Cardiac fibroblast (primary cell): ENCODE data around the gene RNU6-1.
A peak's percentile ranks its signal among the peaks of the same experiment; 100 is the strongest.

ENCODE experiments used
- DNase-seq, 2 donors: peaks; one replicate each; pipeline versions ENCODE4 v3.0.0 to v3.0.0-alpha.2; 2010; ENCODE audit warnings: low read depth in 2 of 2
- H3K4me3 ChIP-seq, 2 donors: replicated peaks in 1 of 2; 1 replicate in 1 of 2; 2 replicates in 1 of 2; pipeline ENCODE4 v1.5.1; 2011; ENCODE audit warnings: low read depth in 2 of 2, low read length in 2 of 2, mild to moderate bottlenecking in 2 of 2, moderate library complexity in 1 of 2
- CTCF ChIP-seq: IDR thresholded peaks from one replicate; pipeline ENCODE4 v1.5.1; 2011; ENCODE audit warnings: low read depth, mild to moderate bottlenecking, low read length, inconsistent platforms

RNU6-1 gene

GRCh38 chr15:67841513-67841762, 1.6 kb upstream of the RNU6-1 start:
- peak overlapping the region in 1 of 2 donors; percentile 96 for H3K4me3 ChIP-seq
- DNase-seq, result no peak
- no peak for TF ChIP-seq CTCF

GRCh38 chr15:67840749-67841512, 1.1 kb upstream of the RNU6-1 start:
- peak overlapping the region; percentile 77 to 96 for H3K4me3 ChIP-seq
- DNase-seq, result peak; percentile 48 to 50
- no peak for TF ChIP-seq CTCF

GRCh38 chr15:67839499-67839928, 331 bp downstream of the RNU6-1 start:
- DNase-seq, result peak; percentile 43 to 66

GRCh38 chr15:67838789-67839332, 984 bp downstream of the RNU6-1 start:
- H3K4me3 ChIP-seq, result peak overlapping the region in 1 of 2 donors; percentile 26
- peak; percentile 49 to 54 for DNase-seq
- no peak for TF ChIP-seq CTCF

More at GRCh38 chr15:67839499-67839928, 331 bp downstream of the RNU6-1 start:
- TF ChIP-seq CTCF, result no peak
- peak overlapping the region; percentile 51 to 96 for H3K4me3 ChIP-seq

GRCh38 chr15:67836955-67837354, 2.9 kb downstream of the RNU6-1 start:
- no peak overlapping the region for H3K4me3 ChIP-seq
- no peak for DNase-seq

GRCh38 chr15:67836477-67836876, 3.4 kb downstream of the RNU6-1 start:
- TF ChIP-seq CTCF, result peak; percentile 71
- peak overlapping the region in 1 of 2 donors; percentile 38 for H3K4me3 ChIP-seq
- peak; percentile 56 to 62 for DNase-seq

More at GRCh38 chr15:67836955-67837354, 2.9 kb downstream of the RNU6-1 start:
- no peak for TF ChIP-seq CTCF
